ENCODE data around the gene ADAMTS9. TPM values are rescaled to one million over a fixed set of nuclear protein-coding genes. Genes with fewer than 3 reads are reported as not detected.

Gene ADAMTS9
- total RNA-seq, 2 donors from 2014 or later, result 104 to 420 TPM

DNA sequence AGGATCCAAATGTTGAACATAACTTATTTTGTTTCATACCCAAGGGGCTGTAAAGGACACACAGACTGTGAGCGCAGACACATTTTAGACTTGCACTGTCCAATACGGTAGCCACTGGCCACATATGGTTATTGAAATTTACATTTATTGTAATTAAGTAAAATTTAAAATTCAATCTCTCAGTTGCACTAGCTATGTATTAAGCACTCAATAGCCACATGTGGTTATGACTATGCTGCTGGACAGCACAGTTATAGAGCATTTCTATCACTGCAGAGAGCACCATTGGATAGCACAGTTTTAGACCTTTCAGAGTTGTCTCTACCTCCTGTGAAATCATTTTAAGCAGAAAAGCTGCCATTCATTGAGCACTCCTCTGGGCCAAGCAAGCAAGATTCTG, 204.3 kb downstream of the ADAMTS9 start:
- Histone ChIP-seq H3K4me1 (ENCODE audit: control insufficient read depth in 1 of 2, low read depth in 2 of 2) (no peaks in the 10 kb centered on the region), H3K27me3 (replicated peaks; ENCODE audit: insufficient read depth) (no peaks in the 10 kb centered on the region), H3K27ac (no peak overlapping the region), H3K4me3 (no peak overlapping the region), H3K36me3 (no peaks in the 10 kb centered on the region), H3K9me3 (no peaks in the 10 kb centered on the region)
- TF ChIP-seq, protein P1, sequence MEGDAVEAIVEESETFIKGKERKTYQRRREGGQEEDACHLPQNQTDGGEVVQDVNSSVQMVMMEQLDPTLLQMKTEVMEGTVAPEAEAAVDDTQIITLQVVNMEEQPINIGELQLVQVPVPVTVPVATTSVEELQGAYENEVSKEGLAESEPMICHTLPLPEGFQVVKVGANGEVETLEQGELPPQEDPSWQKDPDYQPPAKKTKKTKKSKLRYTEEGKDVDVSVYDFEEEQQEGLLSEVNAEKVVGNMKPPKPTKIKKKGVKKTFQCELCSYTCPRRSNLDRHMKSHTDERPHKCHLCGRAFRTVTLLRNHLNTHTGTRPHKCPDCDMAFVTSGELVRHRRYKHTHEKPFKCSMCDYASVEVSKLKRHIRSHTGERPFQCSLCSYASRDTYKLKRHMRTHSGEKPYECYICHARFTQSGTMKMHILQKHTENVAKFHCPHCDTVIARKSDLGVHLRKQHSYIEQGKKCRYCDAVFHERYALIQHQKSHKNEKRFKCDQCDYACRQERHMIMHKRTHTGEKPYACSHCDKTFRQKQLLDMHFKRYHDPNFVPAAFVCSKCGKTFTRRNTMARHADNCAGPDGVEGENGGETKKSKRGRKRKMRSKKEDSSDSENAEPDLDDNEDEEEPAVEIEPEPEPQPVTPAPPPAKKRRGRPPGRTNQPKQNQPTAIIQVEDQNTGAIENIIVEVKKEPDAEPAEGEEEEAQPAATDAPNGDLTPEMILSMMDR (IDR thresholded peaks at IDR 0.05), result no peak
- ATAC-seq (ENCODE audit: insufficient number of reproducible peaks, low FRiP score, low read depth) (no peak), DNase-seq (ENCODE audit: low spot score) (no peak)

DNA sequence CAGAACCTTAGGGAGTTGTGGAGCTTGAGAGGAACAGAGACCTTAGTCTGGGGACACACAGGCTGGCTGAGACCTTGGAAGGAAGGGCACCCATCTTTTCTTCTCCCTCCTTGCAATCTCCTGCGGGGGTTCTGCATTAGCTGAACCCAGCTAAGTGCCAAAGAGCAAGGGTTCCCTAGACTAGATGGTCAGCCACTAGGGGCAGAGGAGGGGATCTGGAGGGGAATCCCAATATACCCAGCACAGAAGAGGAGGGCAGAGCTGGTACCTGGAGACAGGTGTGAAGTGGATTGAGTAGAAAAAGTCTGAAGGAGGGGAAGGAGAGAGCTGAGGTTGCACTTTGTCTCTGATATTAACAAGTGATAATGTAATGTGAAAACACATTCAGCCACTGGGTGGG, 212.8 kb downstream of the ADAMTS9 start:
- TF ChIP-seq, protein P1 (IDR thresholded peaks at IDR 0.05), result no peak
- H3K27ac ChIP-seq, result no peak overlapping the region
- DNase-seq (ENCODE audit: low spot score) (no peak), ATAC-seq (ENCODE audit: insufficient number of reproducible peaks, low FRiP score, low read depth) (no peak)
- no peaks in the 10 kb centered on the region for H3K4me1 ChIP-seq (ENCODE audit: control insufficient read depth in 1 of 2, low read depth in 2 of 2)
- no peaks in the 10 kb centered on the region for H3K36me3 ChIP-seq
- no peak overlapping the region for H3K4me3 ChIP-seq
- no peaks in the 10 kb centered on the region for H3K27me3 ChIP-seq (replicated peaks; ENCODE audit: insufficient read depth)
- no peaks in the 10 kb centered on the region for H3K9me3 ChIP-seq

DNA sequence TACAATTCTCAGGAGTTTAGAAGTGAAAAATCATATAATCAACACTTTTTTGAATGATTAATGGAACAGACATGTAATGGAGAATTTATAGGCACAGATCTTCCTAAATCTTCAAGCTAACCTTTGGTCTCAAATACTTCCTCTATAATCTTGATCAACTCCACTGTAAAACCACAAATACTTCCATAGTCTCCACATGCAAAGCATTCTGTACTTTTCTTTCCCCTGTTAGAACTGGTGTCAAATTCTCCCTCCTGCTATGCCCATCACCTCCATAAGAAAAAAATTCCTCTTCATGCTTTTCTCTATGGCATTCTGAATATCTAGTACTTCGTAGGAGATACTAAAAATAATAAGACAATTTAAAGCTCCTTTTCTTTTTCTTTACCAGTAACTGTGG, 214.3 kb downstream of the ADAMTS9 start:
- Histone ChIP-seq H3K36me3 (no peaks in the 10 kb centered on the region), H3K27ac (no peak overlapping the region), H3K27me3 (replicated peaks; ENCODE audit: insufficient read depth) (no peaks in the 10 kb centered on the region), H3K9me3 (no peaks in the 10 kb centered on the region), H3K4me3 (no peak overlapping the region), H3K4me1 (ENCODE audit: control insufficient read depth in 1 of 2, low read depth in 2 of 2) (no peaks in the 10 kb centered on the region)
- ATAC-seq (ENCODE audit: insufficient number of reproducible peaks, low FRiP score, low read depth) (no peak), DNase-seq (ENCODE audit: low spot score) (no peak)
- TF ChIP-seq, protein P1 (IDR thresholded peaks at IDR 0.05), result no peak

DNA sequence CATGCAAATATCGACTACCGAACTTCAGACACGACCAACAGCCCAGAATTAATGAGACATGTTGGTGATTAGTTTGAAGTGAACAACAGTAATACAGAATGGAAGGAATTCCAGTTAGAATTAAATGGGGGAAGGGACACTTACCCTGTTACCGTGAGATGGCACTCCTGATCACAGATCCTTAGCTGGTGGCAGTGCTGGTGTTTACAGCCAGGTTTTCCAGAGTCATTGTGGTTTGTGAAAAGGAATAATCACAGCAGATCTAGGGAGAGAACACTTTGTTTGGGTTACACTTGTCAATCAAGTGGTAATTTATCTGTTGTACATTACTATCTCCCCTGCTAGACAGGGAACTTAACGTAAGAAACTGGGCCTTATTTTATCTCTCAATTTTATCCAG, 217.4 kb downstream of the ADAMTS9 start:
- TF ChIP-seq, protein P1 (IDR thresholded peaks at IDR 0.05), result no peak
- H3K4me1 ChIP-seq (ENCODE audit: control insufficient read depth in 1 of 2, low read depth in 2 of 2), result no peaks in the 10 kb centered on the region
- DNase-seq (ENCODE audit: low spot score) (no peak), ATAC-seq (ENCODE audit: insufficient number of reproducible peaks, low FRiP score, low read depth) (no peak)
- H3K27me3 ChIP-seq (replicated peaks; ENCODE audit: insufficient read depth), result no peaks in the 10 kb centered on the region
- H3K27ac ChIP-seq, result no peak overlapping the region
- H3K4me3 ChIP-seq, result no peak overlapping the region
- H3K9me3 ChIP-seq, result no peaks in the 10 kb centered on the region
- no peaks in the 10 kb centered on the region for H3K36me3 ChIP-seq

DNA sequence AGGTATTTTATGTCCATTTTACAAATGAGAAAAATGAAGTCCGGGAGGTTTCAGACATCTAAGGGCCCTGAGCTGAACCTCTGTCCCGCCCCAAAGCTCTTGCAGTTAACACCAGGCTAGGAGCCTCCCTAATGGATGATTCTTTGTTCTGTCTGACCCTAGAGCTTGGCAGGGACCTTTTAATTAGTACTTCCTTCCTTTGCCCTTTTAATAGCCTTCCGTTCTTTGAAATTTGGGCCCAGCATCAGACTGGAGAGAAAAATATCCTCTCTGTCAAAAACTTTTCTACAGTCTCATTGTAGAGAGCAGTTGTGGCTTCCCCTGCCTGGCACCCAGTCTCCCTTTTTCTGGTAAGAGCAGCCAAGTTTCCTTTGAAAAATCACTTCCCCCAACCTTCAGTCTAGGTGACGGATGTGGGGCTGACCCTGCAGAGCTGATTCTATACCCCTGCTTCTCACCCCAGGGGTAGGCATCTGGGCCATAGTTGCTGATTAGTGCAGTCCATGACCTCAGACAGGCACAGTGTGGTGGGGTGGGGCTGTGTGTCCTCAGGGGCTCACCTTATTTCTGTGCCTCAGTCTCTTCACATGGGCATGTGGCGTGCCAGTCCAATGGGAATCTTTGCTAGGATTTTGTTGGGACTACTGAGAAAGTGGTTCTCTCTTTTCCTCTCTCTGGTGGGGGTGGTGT, 220.4 kb downstream of the ADAMTS9 start:
- no peak for DNase-seq (ENCODE audit: low spot score)
- H3K9me3 ChIP-seq, result no peaks in the 10 kb centered on the region
- H3K36me3 ChIP-seq, result no peaks in the 10 kb centered on the region
- no peaks in the 10 kb centered on the region for H3K27me3 ChIP-seq (replicated peaks; ENCODE audit: insufficient read depth)
- H3K27ac ChIP-seq, result no peak overlapping the region
- ATAC-seq (ENCODE audit: insufficient number of reproducible peaks, low FRiP score, low read depth), result no peak
- TF ChIP-seq, protein P1 (IDR thresholded peaks at IDR 0.05), result no peak
- H3K4me3 ChIP-seq, result no peak overlapping the region
- no peaks in the 10 kb centered on the region for H3K4me1 ChIP-seq (ENCODE audit: control insufficient read depth in 1 of 2, low read depth in 2 of 2)

Data from thoracic aorta (tissue), 2 donors.